HG02763 (cell line): ENCODE results near the gene HEG1.

Experiments
- ATAC-seq: cut with Tn5 transposase; IDR thresholded peaks from one replicate; pipeline ENCODE4 v1.9.1; 2021; ENCODE audit warnings: mild to moderate bottlenecking, moderate library complexity; ENCODE audit not compliant: unreplicated experiment

The HEG1 gene

DNA sequence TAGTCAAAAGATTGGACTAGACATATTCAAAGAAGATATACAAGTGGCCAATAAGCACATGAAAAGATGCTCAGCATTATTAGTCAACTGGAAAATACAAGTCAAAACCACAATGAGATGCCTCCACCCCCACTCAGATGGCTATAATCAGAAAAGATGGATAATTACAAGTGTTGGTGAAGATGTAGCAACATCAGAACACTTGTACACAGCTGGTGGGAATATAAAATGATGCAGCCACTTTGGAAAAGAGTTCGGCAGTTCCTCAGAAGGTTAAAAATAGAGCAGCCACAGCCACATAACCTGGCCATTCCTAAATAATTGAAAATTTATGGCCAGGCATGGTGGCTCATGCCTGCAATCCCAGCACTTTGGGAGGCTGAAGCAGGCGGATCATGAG is 38.4 kb downstream of the HEG1 start:
- ATAC-seq, result no peak

- no peak for ATAC-seq
Observed at GRCh38 chr3:125014570-125015179, 41.1 kb downstream of the HEG1 start.

- ATAC-seq, result no peak
Observed at GRCh38 chr3:125013095-125013494, 42.7 kb downstream of the HEG1 start.

- ATAC-seq, result no peak
Observed at GRCh38 chr3:125011941-125012340, 43.9 kb downstream of the HEG1 start.

- ATAC-seq, result no peak
Observed at GRCh38 chr3:125010393-125010792, 45.4 kb downstream of the HEG1 start.

DNA sequence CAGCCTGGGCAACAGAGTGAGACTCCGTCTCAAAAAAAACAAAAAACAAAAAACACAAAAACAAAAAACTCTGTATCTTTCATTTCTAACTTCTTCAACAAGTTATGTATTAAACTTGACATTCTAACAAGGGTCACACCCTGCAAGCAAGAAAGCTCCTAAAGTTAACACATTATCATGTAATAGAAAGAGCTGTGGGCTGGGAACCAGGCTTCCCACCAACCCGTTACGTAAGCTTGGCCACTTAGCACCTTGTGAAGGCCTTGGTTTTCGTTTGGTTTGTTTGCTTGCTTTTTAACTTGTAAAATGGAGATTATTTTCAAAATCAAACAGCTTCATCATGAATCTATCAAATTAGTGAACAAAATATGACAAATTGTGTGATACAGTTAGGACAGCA is 47.0 kb downstream of the HEG1 start:
- no peak for ATAC-seq

- no peak for ATAC-seq
Observed at GRCh38 chr3:125006291-125006731, 49.5 kb downstream of the HEG1 start.

DNA sequence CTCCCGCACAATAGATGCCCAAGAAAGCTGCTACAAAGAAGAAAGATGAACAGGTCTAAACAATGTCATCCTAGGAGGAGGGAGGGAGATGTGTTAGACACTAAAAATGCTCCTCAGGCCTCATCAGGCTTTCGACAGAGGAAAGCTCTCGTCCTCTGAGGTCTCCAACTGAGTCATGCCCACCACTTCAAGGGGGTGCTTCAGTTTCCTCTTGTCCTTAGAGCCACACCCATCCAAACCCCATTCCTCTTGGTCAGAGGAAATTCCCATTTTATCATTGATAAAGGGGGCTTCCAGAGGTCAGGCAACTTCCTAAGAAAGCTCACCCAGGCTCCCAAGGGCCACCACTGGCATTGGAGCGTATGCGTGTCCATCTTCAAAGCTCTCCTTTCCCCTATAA is 50.1 kb downstream of the HEG1 start:
- no peak for ATAC-seq

GRCh38 chr3:125005222-125005621 is 50.6 kb downstream of the HEG1 start:
- ATAC-seq, result no peak

DNA sequence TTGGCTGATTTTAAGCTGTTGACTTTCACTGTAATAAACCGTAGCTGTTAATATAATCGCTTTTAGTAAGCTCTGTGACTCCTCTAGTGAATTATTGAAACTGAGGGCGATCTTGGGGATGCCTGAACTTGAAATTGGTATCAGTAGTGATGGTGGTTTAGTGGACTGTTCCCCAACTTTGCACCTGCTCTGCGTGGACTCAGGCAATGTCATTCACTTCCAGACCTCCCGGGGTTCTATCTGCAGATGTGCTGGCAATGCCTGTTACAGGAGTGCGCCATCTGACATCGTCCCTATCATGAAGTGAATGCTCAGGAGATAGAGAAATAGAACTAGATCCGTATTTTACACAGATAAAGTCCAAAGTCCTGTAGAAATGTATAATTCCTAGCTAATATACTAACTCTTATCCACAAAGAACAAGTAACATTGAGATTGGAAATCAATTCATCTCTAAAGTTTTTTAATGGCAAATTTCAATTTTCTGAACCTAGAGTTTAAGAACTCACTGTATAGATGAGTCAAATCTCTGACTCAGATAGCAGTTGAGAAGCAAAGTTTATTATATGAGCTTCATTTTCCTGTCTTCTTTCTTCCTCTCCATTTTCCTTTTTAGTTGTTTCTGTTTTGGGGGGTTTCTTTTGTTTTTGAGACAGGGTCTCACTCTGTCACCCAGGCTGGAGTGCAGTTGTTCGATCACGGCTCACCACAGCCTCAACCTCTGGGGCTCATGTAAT is 51.8 kb downstream of the HEG1 start:
- no peak for ATAC-seq

DNA sequence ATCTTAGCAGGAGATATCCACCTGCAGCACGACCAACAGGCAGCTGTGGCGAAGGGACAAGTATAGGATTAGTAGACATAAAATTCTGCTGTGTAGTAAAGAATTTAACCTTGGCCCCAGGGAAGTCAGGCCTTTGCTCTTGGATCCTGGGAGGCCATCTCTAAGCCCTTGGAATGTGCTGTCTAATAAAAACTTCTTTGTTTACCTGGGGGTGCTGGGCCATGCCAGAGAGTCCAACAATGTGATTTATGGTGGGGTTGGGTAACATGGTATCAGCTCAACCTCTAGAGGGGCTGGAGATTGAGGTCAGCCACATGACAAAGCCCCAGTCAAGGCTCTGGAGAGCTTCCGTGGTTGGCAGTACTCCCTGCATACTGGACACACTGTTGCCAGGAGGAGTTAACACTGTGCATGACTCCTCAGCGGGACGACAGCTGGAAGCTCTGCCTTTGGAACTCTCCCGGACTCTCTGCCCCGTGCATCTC is 52.4 kb downstream of the HEG1 start:
- ATAC-seq, result no peak

- ATAC-seq, result no peak
Observed at GRCh38 chr3:125002414-125003368, 53.1 kb downstream of the HEG1 start.

DNA sequence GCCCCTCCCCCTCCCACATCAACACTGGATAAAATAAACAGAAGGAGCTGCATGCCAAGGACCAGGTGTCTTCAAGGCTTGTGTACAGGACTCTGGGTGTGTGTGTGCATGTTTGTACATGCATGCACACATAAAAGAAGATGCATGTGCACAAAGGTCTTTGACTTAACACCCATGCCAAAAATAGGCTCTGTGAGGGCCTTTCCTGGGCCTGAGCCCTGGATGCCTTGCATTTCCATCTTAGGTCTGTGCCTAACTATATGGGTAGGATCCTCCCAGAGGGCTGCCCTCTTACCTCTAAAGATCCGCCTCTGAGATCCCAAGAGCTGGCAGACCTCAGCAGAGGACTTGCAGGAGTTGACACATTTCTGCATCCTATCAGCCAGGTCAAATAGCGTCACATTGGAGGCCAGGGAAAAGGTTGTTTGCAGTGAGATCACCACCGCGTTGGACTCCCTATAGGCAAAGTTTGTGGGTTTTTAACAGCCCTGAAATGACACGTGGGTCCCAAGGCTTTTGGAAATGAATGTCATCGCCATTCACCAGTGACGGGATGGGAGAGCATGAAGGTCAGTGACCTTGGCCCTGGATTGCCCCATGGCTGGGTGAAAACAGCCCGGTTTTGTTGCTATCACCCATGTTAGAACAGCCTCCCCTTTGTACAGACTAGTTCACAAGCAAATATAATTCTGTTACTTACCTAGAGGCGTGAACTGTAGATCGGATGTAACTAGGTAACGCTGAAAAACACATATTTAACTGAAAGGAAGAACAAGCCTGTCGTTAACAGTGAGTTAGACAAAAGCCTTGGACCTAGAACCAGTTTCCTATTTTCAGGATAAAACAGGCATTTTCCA is 54.0 kb downstream of the HEG1 start:
- ATAC-seq, result no peak

- no peak for ATAC-seq
Observed at GRCh38 chr3:125000661-125001060, 55.1 kb downstream of the HEG1 start.

DNA sequence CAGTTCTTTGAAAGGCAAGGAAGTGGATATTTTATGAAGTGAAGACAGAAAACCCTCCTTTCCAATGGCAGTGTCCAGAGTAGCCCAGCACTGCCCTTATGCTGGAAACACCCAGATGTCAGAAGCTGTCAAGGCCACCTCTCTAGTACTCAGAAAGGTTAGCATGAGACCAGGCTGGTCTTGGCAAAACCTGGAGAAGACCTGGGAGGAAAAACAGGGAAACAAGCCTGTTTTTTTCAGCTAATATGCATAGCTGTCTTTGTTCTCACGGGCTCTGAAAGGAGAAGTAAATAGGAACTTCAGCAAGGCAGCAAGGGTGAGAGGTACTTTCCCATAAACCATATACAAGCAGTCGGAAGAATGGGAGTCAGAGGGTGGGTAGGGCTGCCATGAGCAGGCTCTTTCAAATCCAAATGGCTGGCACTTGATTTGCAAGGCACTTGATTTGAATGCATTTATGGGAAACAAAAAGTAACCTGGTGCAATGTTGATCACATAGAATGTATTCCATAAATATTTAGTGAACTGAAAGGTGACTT is 55.8 kb downstream of the HEG1 start:
- ATAC-seq, result no peak

- no peak for ATAC-seq
Observed at GRCh38 chr3:124999317-124999716, 56.5 kb downstream of the HEG1 start.

GRCh38 chr3:124998247-124998630 is 57.6 kb downstream of the HEG1 start:
- no peak for ATAC-seq

DNA sequence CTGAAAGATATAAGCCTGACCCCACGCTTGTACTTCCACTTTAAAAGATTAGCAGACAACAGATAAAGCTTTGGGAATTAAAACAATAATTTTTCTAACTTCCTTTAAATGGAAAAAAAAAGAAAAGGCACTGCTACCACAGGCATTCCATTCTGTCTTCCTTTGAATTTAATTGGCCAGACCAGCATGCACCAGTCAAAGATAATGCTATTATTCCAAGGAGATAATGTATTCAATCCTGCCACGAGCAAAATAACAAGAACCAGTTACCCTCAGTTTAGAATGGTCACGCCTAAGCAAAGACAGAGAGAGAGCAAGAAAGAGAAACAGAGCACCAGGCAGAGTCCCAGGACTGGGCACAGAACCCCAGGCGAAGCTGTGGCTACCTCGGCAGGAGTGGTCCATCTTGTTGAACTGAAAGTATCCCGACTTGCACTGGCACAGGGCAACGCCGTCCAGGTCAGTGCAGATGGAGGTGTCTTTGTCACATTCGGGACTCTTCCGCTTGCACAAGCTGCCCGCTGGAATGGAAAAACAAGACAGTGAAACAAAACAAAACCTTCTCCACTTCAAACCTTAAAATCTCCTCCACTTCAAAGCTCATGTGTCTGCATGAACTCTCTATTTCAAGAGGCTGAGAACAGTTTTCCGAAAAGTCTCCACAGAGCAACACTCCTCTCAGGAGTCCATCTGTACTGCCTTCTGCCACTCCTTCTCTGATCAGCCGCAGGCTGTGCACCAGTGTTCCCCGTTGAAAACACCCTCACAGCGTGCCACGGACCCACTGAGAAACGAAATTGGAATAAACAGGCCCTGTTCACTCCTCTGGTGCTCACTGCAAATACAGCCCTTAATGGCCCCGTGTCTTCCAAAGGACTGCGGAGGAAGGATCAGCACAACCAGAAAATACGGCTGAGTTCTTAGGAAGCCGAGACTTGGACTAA is 58.2 kb downstream of the HEG1 start:
- no peak for ATAC-seq

GRCh38 chr3:124995460-124995994 is 60.3 kb downstream of the HEG1 start:
- peak; percentile 47 for ATAC-seq
